ENCODE data around the gene LHX2.

The LHX2 gene

GRCh38 chr9:123999661-124000060, 11.9 kb upstream of the LHX2 start:
- ATAC-seq, result no peak

- no peak for ATAC-seq
Observed at GRCh38 chr9:124000161-124000783, 11.3 kb upstream of the LHX2 start.

DNA sequence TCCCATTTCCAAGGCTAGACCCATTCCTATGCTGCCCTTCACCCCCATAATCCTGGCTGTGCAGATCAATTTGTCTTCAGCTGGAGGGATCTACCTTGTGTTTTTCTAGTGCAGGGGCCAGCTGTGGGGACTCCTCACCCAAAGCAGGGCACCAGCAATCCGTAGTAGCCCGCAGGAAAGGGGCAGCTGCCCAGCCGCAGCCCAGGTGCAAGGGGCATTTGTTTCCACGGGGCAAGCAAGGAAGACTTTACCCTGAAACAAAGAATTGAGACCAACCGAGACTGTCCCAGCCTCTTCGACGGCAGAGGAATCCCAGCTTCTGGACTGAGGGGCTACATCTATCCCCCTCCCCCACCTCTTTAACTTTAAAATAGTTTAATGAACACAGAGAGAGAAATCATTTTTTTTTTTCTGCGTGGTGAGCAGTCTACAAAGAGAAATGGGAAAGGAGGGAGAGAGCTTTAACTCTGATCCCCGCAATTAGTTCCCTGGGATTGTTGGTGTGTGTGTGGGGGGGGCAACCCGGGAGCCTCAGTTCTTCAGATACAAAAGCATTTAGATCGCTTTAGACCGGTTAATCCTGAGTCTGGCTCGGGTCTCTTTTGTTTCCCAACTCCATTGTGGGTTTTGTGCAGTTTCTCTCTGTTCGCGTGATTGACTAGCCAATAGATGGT, 10.6 kb upstream of the LHX2 start:
- no peak for ATAC-seq

GRCh38 chr9:124001458-124001799, 10.1 kb upstream of the LHX2 start:
- no peak for ATAC-seq

- ATAC-seq, result no peak
Observed at GRCh38 chr9:124001866-124002525, 9.6 kb upstream of the LHX2 start.

- no peak for ATAC-seq
Observed at GRCh38 chr9:124003636-124004349, 7.8 kb upstream of the LHX2 start.

DNA sequence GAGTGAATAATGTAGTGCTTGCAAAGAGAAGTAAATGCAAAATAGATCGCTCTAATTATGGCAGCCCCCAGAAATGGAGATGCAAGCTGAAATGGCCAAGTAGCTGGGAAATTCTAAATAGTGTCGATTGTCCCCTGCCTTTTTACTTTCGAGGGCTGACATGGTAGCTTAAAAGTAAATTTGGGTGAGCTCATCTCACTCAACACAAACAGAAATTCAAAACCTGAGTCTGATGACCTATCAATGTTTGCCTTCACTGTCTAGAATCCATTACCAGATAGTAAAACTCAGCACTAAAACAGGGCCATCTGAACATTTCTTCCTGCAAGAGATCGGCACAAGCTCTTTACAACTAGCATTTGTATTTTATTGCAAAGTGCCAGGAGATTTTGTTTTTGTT, 7.0 kb upstream of the LHX2 start:
- no peak for ATAC-seq

GRCh38 chr9:124005029-124005771, 6.4 kb upstream of the LHX2 start:
- no peak for ATAC-seq

- ATAC-seq, result no peak
Observed at GRCh38 chr9:124006448-124007361, 4.9 kb upstream of the LHX2 start.

DNA sequence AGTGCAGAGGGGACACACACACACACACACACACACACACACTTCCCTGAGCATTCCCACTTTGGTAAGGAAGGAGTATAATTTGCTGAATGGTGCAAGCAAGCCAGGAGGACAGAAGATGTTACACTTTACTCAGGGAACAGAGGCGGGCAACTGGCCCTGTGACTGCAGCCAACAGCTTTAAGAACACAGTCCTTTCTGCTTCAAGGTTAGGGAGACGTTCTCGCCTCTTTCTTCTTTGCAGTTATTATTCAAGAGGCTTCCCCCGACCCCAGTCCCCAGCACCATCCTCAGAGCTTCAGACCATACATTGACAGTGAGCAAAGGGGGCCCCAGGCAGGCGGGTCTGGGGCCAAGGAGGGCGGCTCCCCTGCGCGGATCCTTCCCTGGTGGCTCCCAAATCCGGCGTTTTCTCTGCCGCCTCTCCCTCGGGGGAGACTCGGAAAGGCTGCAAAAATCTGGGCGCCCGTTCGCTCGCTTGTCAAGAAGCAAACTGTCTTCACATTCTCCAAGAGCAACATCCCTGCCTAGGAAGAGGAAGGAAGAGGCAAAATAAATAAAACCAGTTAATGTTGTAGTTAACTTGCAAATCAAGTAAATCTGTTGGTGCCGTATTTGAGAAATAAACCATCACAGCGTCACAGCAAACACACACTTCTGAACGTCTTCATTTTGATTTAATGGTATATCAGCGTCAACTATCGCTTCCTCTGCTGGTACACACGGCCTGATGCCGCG, 3.8 kb upstream of the LHX2 start:
- no peak for ATAC-seq

GRCh38 chr9:124008303-124008693, 3.3 kb upstream of the LHX2 start:
- peak in 1 of 2 donors; percentile 51 for ATAC-seq

GRCh38 chr9:124008694-124009530, 2.7 kb upstream of the LHX2 start:
- no peak for ATAC-seq

DNA sequence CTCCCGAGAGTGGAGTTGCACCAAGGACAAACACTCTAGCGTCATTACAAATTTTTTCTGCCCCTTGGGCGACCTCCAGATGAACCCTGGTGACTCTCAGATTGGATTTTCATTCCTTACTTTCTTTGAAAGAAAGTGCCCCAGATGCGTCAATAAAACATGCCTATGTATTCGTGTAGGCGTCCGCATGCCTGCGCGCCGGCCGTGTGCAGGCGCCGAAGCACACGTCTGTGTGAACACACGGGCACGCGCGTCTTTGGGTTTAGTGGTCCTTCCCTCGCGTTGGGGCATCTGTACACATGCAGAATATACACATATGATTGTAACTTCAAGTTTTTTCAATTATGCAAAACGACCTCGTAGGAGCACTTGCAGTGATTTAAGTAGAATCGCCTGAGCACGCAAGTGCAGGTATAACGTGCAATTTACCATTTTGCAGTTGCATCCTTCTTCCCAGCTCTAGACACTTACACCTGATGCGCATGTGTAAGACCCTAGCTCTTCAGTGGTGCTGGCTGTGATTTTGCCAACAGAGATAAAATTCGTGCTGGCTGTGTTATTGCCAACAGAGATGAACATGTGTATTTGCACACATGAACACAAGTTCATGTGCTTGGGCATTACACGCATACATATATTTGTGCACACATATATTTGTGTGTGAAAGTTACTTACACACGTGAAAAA, 1.9 kb upstream of the LHX2 start:
- ATAC-seq, result no peak

DNA sequence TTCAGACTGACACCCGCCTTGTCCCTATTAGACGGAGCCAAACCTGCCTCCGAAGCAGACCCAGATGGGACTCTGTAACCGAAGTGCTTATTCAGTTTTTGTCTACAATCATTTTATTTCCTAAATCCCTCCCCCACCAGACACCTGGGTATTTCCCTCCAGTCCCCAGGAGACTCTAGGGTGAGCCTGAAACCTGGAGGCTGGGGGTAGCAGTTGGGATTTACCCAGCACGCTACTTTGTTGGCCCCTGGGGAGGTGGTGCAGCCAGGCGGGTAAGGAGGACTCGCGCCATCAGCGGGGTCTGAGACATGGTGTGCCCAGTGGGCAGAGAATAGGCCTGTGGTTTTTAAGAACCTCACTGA, 1.3 kb upstream of the LHX2 start:
- no peak for ATAC-seq

DNA sequence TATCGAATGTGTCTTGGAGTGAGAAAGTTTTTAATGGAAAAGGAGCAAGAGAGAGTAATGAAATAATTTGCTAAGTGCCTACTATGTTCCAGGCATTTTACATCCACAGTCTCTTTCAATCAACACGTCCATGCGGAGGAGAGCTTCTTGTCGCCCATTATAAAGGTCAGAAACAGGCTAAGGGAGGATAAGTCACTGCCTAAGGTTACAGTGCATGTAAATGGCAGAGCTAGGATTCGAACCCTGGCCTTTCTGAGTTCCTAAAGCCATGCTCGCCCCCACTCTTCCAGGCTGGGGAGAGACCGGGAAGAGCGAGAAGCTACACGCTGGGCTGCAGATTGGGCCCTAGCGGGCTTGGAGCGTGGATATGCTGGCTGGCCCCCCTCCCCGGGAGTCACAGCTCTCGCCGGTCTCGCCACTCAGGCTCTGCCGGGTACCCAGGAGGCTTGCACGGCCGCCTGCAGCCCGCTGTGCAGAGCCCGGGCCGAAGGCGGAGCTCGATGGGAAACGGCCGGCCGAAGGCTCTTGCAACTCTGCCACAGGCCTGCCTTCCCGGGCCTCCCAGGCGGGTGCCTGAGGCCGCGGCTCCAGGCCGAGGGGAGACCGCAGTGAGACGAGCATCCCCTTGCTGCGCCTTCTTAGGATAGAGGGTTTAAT, 775 bp upstream of the LHX2 start:
- no peak for ATAC-seq

GRCh38 chr9:124012368-124013301, 1.1 kb downstream of the LHX2 start:
- no peak for ATAC-seq

GRCh38 chr9:124013309-124014210, 2.0 kb downstream of the LHX2 start:
- no peak for ATAC-seq

Measured in activated CD4-positive, CD25-positive, alpha-beta regulatory T cell treated with anti-CD3 and anti-CD28 coated beads, Interleukin-2, amount 50 U/mL, for 24 hours (primary cell).